A549 treated with CORT108297 at 1 μM for 4 hours (cell line): Measurements from ENCODE around the gene RAB22A. TPM values are rescaled to one million over a fixed set of nuclear protein-coding genes. Genes with fewer than 3 reads are reported as not detected.

Experiments
- total RNA-seq: library from RNA; stranded (reverse); fragments of 200-300 nt; extraction: Qiagen RNA extraction; gene quantifications from 5 replicates; pipeline ENCODE4 v1.2.3, GENCODE V29; 2022

Gene RAB22A, protein sequence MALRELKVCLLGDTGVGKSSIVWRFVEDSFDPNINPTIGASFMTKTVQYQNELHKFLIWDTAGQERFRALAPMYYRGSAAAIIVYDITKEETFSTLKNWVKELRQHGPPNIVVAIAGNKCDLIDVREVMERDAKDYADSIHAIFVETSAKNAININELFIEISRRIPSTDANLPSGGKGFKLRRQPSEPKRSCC
- total RNA-seq: 9.6 to 11.2 TPM (median 10.7 TPM) in 5 replicates

DNA sequence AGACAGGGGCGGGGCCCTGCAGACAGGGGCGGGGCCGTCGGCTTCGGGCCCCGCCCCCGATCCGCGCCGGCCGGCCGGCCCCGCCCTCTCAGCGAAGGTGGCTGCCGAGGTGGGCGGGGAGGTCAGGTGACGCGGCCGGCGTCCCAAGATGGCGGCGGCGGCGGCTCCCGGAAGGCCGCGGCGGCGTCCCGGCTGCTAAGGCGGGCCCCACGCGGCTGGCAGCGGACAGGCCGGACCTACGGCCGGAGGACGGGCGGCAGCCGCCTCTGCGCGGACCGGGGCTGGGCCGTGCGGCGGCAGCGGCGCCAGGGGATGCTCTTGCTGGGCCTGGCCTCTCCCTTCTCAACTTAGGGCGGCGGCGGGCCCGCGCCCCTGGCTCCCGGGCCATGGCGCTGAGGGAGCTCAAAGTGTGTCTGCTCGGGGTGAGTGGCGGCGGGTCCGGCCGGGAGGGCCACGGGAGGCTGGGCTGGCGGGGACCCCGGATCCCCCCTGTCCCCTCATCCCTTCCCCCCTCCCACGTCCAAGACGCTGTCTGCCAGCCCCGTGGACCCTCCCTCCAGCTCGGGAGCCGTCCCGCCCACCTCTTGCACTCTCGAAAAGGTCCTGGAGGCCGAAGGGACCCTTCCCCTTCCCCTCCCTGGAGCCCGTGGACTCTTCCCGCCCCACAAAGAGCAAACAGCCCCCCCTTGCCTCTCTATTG, at the start of gene RAB22A:
TSS of gene RAB22A (plus strand) at position 125 of the 700 bp plus-strand sequence. CDS start at position 387, 262 bp downstream.

GRCh38 chr20:58388882-58389323, 79.4 kb downstream of the RAB22A start, which contains the start of gene VAPB:
Gene VAPB, plus strand, starts transcription at chr20:58389229. Its CDS starts 231 bp downstream, at chr20:58389460.

Other genes with a start within 250 kb of the RAB22A start
- not detected in 5 replicates for gene ANKRD60, start 81.1 kb upstream of the RAB22A start, total RNA-seq
- gene VAPB, start 79.5 kb downstream of the RAB22A start, total RNA-seq: 49.9 to 54.7 TPM (median 50.4 TPM) in 5 replicates
- gene APCDD1L, start 205.7 kb downstream of the RAB22A start, total RNA-seq: 0.03 to 0.08 TPM (median 0.07 TPM) in 5 replicates